ENCODE measurements around the gene CASTOR1.

Gene CASTOR1

GRCh38 chr22:30318799-30319419, 29.6 kb upstream of the CASTOR1 start:
- DNase-seq: no peak

GRCh38 chr22:30317778-30318177, 28.5 kb upstream of the CASTOR1 start:
- no peak for DNase-seq

DNA sequence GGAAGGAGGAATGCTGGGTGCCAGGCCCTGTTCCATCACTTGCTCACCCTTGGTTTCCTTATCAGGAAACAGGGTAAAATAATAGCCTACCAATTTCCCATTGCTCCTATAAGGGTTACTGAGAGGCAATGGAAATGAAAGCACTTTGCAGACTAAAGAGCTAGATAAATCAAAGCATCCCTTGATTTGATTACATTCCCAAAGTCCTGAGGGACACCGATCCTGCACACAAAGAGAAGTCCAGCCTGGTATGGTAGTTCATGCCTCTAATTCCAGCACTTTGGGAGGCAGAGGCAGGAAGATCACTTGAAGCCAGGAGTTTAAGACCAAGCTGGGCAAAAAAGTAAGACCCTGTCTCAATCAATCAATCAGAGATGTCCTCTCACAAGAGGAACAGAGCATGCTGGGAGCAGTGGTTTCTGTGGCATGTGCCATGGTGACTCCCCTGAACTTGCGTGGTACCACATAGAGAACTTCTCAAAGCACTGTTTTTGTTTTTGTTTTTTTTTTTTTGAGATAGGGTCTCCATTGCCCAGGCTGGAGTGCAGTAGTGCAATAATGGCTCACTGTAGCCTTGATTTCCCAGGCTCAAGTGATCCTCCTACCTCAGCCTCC, 26.8 kb upstream of the CASTOR1 start:
- DNase-seq: no peak

- DNase-seq: peak; percentile 55
These were observed 25.6 kb upstream of the CASTOR1 start for GRCh38 chr22:30314915-30315314.

- DNase-seq: no peak
These were observed 24.4 kb upstream of the CASTOR1 start for GRCh38 chr22:30313527-30314363.

- DNase-seq: no peak
These were observed 22.7 kb upstream of the CASTOR1 start for GRCh38 chr22:30312053-30312452.

DNA sequence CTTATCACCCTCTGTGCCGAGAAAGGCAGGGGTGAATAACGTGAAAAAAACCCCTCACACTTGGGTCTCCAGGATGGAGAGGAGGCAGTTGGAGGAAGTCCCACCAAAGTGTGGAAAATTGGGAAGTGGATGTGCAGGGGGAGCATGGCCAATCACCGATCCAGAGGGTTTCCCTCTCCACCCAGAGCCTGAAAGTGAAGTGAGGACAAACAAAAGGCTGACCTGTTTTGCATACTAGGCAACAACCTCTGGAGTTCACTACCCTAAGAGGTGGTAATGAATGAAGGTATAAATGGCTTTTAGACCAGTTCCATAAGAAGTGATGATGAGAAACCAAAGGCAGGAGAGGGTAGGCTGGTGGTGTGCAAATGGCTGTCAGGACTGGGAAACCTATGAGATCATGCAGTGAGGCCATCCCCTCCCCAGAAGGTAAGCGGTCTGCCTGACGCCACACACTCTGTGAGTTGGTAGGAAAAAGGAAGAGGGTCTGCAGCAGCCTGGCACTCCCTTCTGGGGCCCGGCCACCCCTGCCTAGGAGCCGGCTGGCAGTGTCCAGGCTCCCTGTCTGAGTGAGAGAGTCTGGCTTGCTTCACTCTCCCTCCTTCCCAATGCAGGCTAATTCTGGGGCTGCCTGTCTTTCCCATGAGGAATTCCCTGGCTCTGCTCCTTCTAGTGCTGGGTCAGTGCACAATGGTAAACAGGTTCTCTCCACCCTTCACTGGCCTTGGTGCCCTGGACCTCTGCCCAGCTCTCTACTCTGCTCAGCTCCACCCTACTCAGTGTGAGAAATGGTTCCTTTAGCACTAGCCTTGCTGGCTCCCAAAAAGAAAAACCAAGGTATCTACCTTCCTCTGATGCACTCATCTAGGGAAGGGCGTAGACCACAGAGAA, 21.8 kb upstream of the CASTOR1 start:
- no peak for DNase-seq

DNA sequence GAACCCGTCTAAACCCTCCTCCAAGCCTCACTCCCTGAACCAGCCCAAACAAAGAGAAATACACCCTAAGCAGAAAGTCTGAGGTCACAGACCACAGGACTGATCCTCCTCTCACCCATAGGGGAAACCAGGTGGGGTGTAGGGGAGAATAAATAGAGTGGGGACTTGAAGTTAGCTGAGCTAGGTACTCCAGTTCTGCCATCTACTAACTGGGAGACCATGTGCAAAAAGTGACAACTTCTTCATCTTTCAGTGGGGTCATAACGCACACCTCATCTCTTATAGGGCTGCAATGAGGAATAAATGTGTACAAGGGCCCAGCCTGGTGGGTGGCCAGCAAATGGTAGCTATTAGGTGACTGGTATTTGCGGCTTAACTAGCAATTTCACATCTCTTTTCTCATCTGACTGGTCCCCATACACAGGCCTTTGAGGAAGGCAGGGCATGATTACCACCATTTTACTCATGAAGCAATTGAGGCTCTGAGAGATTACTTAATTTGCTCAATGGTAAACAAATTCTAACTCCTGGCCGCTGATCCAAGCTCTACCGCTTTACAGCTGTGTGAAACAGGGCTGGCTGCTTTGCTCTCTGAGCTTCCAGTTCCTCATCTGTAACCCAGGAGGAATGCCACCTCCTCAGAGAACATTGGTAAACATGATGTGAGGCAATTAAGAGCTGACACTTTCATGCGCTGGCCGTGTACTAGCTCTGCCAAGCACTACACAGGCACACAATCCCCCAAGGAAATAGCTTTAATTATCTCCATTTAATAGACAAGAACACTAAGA, 20.8 kb upstream of the CASTOR1 start:
- DNase-seq: no peak

GRCh38 chr22:30308518-30309230, 19.4 kb upstream of the CASTOR1 start:
- DNase-seq: no peak

DNA sequence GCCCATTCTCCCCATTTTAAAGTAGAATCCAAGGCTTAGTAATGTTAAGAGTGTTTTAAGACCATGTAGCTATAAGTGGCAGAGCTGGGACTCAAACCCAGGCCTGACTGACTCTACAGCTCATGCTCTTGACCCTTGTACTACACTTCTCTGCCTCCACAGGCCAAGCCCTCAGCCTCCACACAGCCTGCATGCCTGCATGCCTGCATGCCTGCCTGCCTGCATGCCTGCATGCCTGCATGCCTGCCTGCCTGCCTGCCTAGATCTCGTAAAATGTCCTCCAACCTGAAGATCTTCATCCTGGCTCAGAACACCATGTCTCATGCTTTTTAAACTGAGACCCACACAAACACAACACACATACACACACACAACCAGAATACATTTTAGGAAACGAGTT, 18.8 kb upstream of the CASTOR1 start:
- no peak for DNase-seq

GRCh38 chr22:30307041-30307574, 17.8 kb upstream of the CASTOR1 start:
- DNase-seq: no peak

DNA sequence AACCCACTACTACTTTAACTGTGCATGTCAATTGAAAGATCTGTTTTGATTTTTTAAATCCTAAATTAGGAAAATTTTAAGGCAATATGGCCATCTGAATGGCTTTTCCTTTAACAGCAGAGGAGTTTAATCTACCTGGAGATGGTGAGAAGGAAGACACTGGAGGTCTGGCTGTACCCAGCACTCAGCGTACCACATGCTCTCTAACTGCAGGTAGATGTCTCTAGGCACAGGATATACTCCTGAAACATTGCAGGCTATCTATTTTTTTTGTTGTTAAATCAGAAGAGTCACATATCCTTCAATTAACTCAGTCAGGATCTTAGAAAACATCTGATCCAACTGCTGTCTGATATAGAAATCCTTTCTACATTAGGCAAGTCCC, 17.3 kb upstream of the CASTOR1 start:
- no peak for DNase-seq

DNA sequence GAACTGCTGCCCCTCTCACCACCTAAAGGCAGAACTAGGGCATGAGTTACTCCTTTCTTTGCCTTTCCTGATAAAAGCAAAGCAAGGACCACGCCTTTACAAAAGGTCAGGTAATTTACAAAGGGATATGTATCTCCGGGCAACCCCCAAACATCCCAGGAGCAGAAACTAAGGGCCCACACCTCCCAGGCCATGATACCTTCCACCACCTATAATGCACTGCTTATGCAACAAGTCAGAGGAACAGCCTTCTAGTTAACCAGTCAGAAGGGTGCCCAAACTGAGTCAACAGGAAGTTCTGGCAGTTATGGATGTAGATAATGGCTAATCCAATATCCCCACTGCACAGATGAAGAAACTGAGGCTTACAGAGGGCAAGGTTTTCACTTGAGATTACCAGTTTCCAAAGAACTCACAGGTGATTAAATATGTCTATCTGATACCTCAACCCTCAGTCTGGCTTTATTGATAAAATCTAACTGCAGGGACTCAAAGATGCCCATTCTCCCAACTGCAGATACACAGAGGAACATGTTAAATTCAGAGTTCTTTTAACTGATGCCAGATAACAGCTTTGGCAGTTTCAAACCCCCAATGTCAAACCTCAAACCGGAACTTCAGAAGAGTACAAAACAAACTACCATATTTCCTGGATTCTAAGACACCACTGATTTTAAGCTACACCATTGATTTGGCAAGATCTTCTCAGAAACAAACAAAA, 16.8 kb upstream of the CASTOR1 start:
- no peak for DNase-seq

DNA sequence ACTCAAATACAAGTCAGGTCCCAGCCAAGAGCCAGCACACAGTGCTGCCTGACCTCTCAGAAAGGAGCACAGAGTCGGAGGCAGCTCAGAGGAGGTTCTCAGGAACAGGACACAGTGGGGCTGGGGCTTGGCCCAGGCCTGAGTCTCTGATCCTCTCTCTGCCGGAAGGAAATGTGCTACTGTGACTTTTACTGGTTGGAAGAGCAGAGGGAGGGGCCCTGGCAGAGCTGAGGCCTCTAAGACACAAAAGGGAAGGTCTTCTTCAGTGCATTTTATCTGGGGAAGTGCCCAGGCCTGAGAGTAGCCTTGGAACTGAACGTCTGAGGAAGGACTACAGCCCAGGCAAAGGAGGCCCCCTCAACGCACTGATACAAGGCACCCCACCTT, 16.2 kb upstream of the CASTOR1 start:
- peak; percentile 43 for DNase-seq

GRCh38 chr22:30304495-30305244, 15.4 kb upstream of the CASTOR1 start:
- no peak for DNase-seq

GRCh38 chr22:30302810-30303138, 13.5 kb upstream of the CASTOR1 start:
- DNase-seq: no peak

- no peak for DNase-seq
These were observed 12.9 kb upstream of the CASTOR1 start for GRCh38 chr22:30301995-30302809.

GRCh38 chr22:30299322-30299721, 10.0 kb upstream of the CASTOR1 start:
- DNase-seq: no peak
